GM12878 (cell line): Measurements from ENCODE around the gene PDILT. TPM values are rescaled to one million over a fixed set of nuclear protein-coding genes. Genes with fewer than 3 reads are reported as not detected.

Experiments
- ATAC-seq: fragments of 200-7000 bp; cut with Tn5 transposase; 3 replicates; pipeline ENCODE4 v1.9.1; 2020; ENCODE audit warnings: mild to moderate bottlenecking, moderate library complexity
- BruUV-seq: library from RNA; stranded (reverse); fragments of 400-500 nt; replicated peaks from 2 replicates; lab custom pipeline; 2021; lab: Mats Ljungman, UMichigan
- CTCF ChIA-PET: fragments of 300-600 bp; sonication (Branson Sonifier 250); formaldehyde crosslinking; extraction: SDS; loops from one replicate; lab custom pipeline; 2021; ENCODE audit warnings: inconsistent platforms; lab: Yijun Ruan, JAX
- POLR2A ChIA-PET: fragments of 350-600 bp; formaldehyde crosslinking; extraction: SDS; loops from one replicate; lab custom pipeline; 2021; ENCODE audit warnings: inconsistent platforms; lab: Charles Lee
- RAD21 ChIA-PET: fragments of 300-600 bp; sonication (Branson Sonifier 250); formaldehyde crosslinking; loops from one replicate; lab custom pipeline; 2023; ENCODE audit warnings: antibody characterized with exemption; ENCODE audit not compliant: unreplicated experiment; lab: Charles Lee
- SMC1A ChIA-PET: fragments of 300-600 bp; sonication (Branson Sonifier 250); formaldehyde crosslinking; loops from one replicate; lab custom pipeline; 2023; ENCODE audit not compliant: unreplicated experiment, uncharacterized antibody; lab: Charles Lee
- DNase-seq: peaks from one replicate; pipeline ENCODE4 v3.0.0-alpha.2; 2011; ENCODE audit warnings: low read depth, low spot score
- FAIRE-seq: peaks from 3 replicates; lab custom pipeline; 2011; peaks lifted over from hg19 to GRCh38; lab: Jason Lieb, UNC
- H2AFZ ChIP-seq: 2 replicates; pipeline ENCODE4 v1.6.0; 2011; ENCODE audit warnings: low read depth, low read length, control low read depth; ENCODE audit not compliant: control insufficient read depth
- H3K27ac ChIP-seq: 2 replicates; pipeline ENCODE4 v1.5.1; 2011; ENCODE audit warnings: control low read depth; ENCODE audit not compliant: control insufficient read depth, insufficient read depth
- H3K27me3 ChIP-seq, 2 experiments: replicated peaks in 1 of 2; 2 replicates each; pipeline versions ENCODE4 v1.6.0 to v1.6.1; 2011; ENCODE audit warnings: low read length in 1 of 2; ENCODE audit not compliant: control insufficient read depth in 2 of 2, insufficient read depth in 2 of 2
- H3K36me3 ChIP-seq, 2 experiments: 2 replicates each; pipeline ENCODE4 v1.5.1; 2011; ENCODE audit warnings: low read length in 1 of 2; ENCODE audit not compliant: control insufficient read depth in 2 of 2, insufficient read depth in 2 of 2
- H3K4me1 ChIP-seq: 2 replicates; pipeline ENCODE4 v1.6.1; 2011; ENCODE audit warnings: mild to moderate bottlenecking, low read length, moderate library complexity, mixed read lengths; ENCODE audit not compliant: control insufficient read depth, insufficient read depth
- H3K4me2 ChIP-seq: 2 replicates; pipeline ENCODE4 v1.6.0; 2011; ENCODE audit warnings: control low read depth; ENCODE audit not compliant: control insufficient read depth, insufficient read depth
- H3K4me3 ChIP-seq: fragments of 200-600 bp; sonication (generic); 2 replicates; pipeline ENCODE4 v1.5.1; 2016
- H3K79me2 ChIP-seq: 2 replicates; pipeline ENCODE4 v1.6.0; 2011; ENCODE audit warnings: low read length; ENCODE audit not compliant: control insufficient read depth, insufficient read depth
- H3K9ac ChIP-seq: 2 replicates; pipeline ENCODE4 v1.8.0; 2011; ENCODE audit warnings: low read length, control low read depth, mixed read lengths; ENCODE audit not compliant: control insufficient read depth, insufficient read depth
- H3K9me3 ChIP-seq: replicated peaks from 3 replicates; pipeline ENCODE4 v1.5.1; 2011; ENCODE audit warnings: mild to moderate bottlenecking, low read length; ENCODE audit not compliant: control insufficient read depth, insufficient read depth
- H4K20me1 ChIP-seq: 2 replicates; pipeline ENCODE4 v1.6.0; 2011; ENCODE audit not compliant: control insufficient read depth, insufficient read depth
- CHD1 ChIP-seq: IDR thresholded peaks from 2 replicates; pipeline ENCODE4 v1.6.1; 2012; ENCODE audit warnings: low read depth, low read length, improper control_type of control experiment
- DPF2 ChIP-seq: fragments of 450-650 bp; IDR thresholded peaks from 2 replicates; pipeline ENCODE4 v1.6.1; 2017; ENCODE audit warnings: mild to moderate bottlenecking
- FOXK2 ChIP-seq: fragments of 450-650 bp; IDR thresholded peaks from 2 replicates; pipeline ENCODE4 v1.6.1; 2017; ENCODE audit warnings: mild to moderate bottlenecking, moderate library complexity
- IKZF1 ChIP-seq: fragments of 450-650 bp; conservative IDR thresholded peaks from 2 replicates; pipeline ENCODE4 v1.6.1; 2017; ENCODE audit warnings: antibody characterized with exemption, mild to moderate bottlenecking
- IKZF2 ChIP-seq, 2 experiments: fragments of 450-650 bp; IDR thresholded peaks; 2 replicates each; pipeline ENCODE4 v1.6.1; 2017; ENCODE audit warnings: mild to moderate bottlenecking in 2 of 2, moderate library complexity in 2 of 2
- KAT2A ChIP-seq: conservative IDR thresholded peaks from 2 replicates; pipeline ENCODE4 v1.6.1; 2011; ENCODE audit warnings: low read depth, low read length; ENCODE audit not compliant: control insufficient read depth
- MTA2 ChIP-seq: fragments of 450-650 bp; IDR thresholded peaks from 2 replicates; pipeline ENCODE4 v1.6.1; 2016; ENCODE audit warnings: low read depth, mild to moderate bottlenecking, moderate library complexity
- REST ChIP-seq: IDR thresholded peaks from 2 replicates; pipeline ENCODE4 v1.6.1; 2012; ENCODE audit warnings: mild to moderate bottlenecking, low read depth, low read length
- ZBED1 ChIP-seq: IDR thresholded peaks from 2 replicates; pipeline ENCODE4 v1.6.1; 2016; ENCODE audit warnings: borderline replicate concordance
- ZNF217 ChIP-seq: fragments of 450-650 bp; IDR thresholded peaks from 2 replicates; pipeline ENCODE4 v1.6.1; 2017; ENCODE audit warnings: antibody characterized with exemption, mild to moderate bottlenecking
- ZNF622 ChIP-seq: fragments of 450-650 bp; IDR thresholded peaks from 2 replicates; pipeline ENCODE4 v1.6.1; 2017; ENCODE audit warnings: mild to moderate bottlenecking, inconsistent platforms
- WGBS: methylation state at CpG from one replicate; pipeline ENCODE4 v1.1.6; 2016; ENCODE audit warnings: low lambda C conversion rate; ENCODE audit not compliant: insufficient replicate concordance, insufficient coverage; ENCODE audit errors: missing lambda C conversion rate; 5-methylcytosine and 5-hydroxymethylcytosine counted together
- in situ Hi-C: fragments of 300-500 bp; cut with MboI; formaldehyde crosslinking; loops from 9 replicates; pipeline ENCODE4 v1.14.3; 2018; ENCODE audit warnings: mixed read lengths
- intact Hi-C: fragments of 100-400 bp; cut with micrococcal nuclease; formaldehyde crosslinking; loops from one replicate; pipeline ENCODE4 v1.14.2; 2022; ENCODE audit not compliant: unreplicated experiment
- polyA plus RNA-seq, 11 experiments: library from polyadenylated mRNA; depleted of rRNA in 4 of 11; unstranded in 6 of 11; stranded (reverse) in 5 of 11; fragments of >200 nt; fragmentation: Nextera tagmentation in 4 of 11; fragmentation: Illumina TruSeq in 1 of 11; extraction: Ambion mirVana in 4 of 11; extraction: Trizol in 1 of 11; gene quantifications; 1 replicate in 1 of 11; 2 replicates in 10 of 11; pipeline versions ENCODE4 v1.2.1 to v1.2.3, GENCODE V29; 2011 to 2016; ENCODE audit warnings: inconsistent platforms in 2 of 11, missing spikeins in 2 of 11, low read depth in 1 of 11
- total RNA-seq, 4 experiments: library from RNA; depleted of rRNA in 3 of 4; stranded (reverse); fragments of >200 nt in 3 of 4; fragmentation: Illumina TruSeq in 1 of 4; extraction: Trizol in 1 of 4; gene quantifications; 2 replicates each; pipeline versions ENCODE4 v1.2.1 to v1.2.3, GENCODE V29; 2013 to 2021
- TF ChIP-seq, protein P1 (sequence below): IDR thresholded peaks from 2 replicates; pipeline ENCODE4 v1.6.1; 2012; ENCODE audit warnings: improper control_type of control experiment, low read depth, low read length; ENCODE audit not compliant: insufficient replicate concordance
- TF ChIP-seq, protein P2 (sequence below): fragments of 450-650 bp; IDR thresholded peaks from 2 replicates; pipeline ENCODE4 v1.6.1; 2017; ENCODE audit warnings: mild to moderate bottlenecking, low read depth, inconsistent platforms; ENCODE audit not compliant: poor library complexity, severe bottlenecking

The PDILT gene
- total and polyA plus RNA-seq, 10 of the 15 experiments (the other 5 are each of a cell fraction or from before 2014, with no cell fraction given) = not detected

- BruUV-seq = no TSS peak
- TF ChIP-seq ZNF622 (no peak), FOXK2 (no peak), IKZF1 (no peak), IKZF2 (IDR thresholded peaks at IDR 0.05) (no peak), ZNF217 (no peak), DPF2 (no peak), CHD1 (no peak), KAT2A (no peak), MTA2 (no peak), ZBED1 (no peak), REST (no peak)
- TF ChIP-seq, protein P1, sequence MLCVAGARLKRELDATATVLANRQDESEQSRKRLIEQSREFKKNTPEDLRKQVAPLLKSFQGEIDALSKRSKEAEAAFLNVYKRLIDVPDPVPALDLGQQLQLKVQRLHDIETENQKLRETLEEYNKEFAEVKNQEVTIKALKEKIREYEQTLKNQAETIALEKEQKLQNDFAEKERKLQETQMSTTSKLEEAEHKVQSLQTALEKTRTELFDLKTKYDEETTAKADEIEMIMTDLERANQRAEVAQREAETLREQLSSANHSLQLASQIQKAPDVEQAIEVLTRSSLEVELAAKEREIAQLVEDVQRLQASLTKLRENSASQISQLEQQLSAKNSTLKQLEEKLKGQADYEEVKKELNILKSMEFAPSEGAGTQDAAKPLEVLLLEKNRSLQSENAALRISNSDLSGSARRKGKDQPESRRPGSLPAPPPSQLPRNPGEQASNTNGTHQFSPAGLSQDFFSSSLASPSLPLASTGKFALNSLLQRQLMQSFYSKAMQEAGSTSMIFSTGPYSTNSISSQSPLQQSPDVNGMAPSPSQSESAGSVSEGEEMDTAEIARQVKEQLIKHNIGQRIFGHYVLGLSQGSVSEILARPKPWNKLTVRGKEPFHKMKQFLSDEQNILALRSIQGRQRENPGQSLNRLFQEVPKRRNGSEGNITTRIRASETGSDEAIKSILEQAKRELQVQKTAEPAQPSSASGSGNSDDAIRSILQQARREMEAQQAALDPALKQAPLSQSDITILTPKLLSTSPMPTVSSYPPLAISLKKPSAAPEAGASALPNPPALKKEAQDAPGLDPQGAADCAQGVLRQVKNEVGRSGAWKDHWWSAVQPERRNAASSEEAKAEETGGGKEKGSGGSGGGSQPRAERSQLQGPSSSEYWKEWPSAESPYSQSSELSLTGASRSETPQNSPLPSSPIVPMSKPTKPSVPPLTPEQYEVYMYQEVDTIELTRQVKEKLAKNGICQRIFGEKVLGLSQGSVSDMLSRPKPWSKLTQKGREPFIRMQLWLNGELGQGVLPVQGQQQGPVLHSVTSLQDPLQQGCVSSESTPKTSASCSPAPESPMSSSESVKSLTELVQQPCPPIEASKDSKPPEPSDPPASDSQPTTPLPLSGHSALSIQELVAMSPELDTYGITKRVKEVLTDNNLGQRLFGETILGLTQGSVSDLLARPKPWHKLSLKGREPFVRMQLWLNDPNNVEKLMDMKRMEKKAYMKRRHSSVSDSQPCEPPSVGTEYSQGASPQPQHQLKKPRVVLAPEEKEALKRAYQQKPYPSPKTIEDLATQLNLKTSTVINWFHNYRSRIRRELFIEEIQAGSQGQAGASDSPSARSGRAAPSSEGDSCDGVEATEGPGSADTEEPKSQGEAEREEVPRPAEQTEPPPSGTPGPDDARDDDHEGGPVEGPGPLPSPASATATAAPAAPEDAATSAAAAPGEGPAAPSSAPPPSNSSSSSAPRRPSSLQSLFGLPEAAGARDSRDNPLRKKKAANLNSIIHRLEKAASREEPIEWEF = no peak
- TF ChIP-seq, protein P2, sequence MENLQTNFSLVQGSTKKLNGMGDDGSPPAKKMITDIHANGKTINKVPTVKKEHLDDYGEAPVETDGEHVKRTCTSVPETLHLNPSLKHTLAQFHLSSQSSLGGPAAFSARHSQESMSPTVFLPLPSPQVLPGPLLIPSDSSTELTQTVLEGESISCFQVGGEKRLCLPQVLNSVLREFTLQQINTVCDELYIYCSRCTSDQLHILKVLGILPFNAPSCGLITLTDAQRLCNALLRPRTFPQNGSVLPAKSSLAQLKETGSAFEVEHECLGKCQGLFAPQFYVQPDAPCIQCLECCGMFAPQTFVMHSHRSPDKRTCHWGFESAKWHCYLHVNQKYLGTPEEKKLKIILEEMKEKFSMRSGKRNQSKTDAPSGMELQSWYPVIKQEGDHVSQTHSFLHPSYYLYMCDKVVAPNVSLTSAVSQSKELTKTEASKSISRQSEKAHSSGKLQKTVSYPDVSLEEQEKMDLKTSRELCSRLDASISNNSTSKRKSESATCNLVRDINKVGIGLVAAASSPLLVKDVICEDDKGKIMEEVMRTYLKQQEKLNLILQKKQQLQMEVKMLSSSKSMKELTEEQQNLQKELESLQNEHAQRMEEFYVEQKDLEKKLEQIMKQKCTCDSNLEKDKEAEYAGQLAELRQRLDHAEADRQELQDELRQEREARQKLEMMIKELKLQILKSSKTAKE = no peak
- Histone ChIP-seq H3K9ac (no peak overlapping the region), H3K27ac (no peak overlapping the region), H3K4me2 (no peak overlapping the region), H3K36me3 (no peaks in the 10 kb centered on the region), H2AFZ (no peak overlapping the region), H3K79me2 (no peaks in the 10 kb centered on the region), H3K4me1 (no peaks in the 10 kb centered on the region), H3K27me3 (no peaks in the 10 kb centered on the region; a peak in 1 of 4 replicates), H3K4me3 (no peak overlapping the region), H3K9me3 (no peaks in the 10 kb centered on the region), H4K20me1 (no peaks in the 10 kb centered on the region)
- SMC1A ChIA-PET = no interaction called here
- RAD21 ChIA-PET = no interaction called here
- intact Hi-C loops (no loop called here), in situ Hi-C loops (no loop called here)
- WGBS = 52% methylated on average over 5 of the region's 5 CpGs
- ATAC-seq (no peak), FAIRE-seq (no peak), DNase-seq (no peak)
- POLR2A ChIA-PET = no interaction called here
- CTCF ChIA-PET = interaction anchor here (1.2 to 1.4 kb wide), 2 partner anchors 8 to 52 kb away, joined by 3 read pairs; no protein-coding TSS in a partner anchor
Observed at GRCh38 chr16:20331635-20332034, 72.9 kb downstream of the PDILT start.
